ENCODE results near the gene ARHGEF10L.
"Not testable (repeated sequence)": the region's sequence is repeated elsewhere in the genome, so short reads cannot be mapped to it uniquely, and the experiment has no call there.

Gene ARHGEF10L, protein sequence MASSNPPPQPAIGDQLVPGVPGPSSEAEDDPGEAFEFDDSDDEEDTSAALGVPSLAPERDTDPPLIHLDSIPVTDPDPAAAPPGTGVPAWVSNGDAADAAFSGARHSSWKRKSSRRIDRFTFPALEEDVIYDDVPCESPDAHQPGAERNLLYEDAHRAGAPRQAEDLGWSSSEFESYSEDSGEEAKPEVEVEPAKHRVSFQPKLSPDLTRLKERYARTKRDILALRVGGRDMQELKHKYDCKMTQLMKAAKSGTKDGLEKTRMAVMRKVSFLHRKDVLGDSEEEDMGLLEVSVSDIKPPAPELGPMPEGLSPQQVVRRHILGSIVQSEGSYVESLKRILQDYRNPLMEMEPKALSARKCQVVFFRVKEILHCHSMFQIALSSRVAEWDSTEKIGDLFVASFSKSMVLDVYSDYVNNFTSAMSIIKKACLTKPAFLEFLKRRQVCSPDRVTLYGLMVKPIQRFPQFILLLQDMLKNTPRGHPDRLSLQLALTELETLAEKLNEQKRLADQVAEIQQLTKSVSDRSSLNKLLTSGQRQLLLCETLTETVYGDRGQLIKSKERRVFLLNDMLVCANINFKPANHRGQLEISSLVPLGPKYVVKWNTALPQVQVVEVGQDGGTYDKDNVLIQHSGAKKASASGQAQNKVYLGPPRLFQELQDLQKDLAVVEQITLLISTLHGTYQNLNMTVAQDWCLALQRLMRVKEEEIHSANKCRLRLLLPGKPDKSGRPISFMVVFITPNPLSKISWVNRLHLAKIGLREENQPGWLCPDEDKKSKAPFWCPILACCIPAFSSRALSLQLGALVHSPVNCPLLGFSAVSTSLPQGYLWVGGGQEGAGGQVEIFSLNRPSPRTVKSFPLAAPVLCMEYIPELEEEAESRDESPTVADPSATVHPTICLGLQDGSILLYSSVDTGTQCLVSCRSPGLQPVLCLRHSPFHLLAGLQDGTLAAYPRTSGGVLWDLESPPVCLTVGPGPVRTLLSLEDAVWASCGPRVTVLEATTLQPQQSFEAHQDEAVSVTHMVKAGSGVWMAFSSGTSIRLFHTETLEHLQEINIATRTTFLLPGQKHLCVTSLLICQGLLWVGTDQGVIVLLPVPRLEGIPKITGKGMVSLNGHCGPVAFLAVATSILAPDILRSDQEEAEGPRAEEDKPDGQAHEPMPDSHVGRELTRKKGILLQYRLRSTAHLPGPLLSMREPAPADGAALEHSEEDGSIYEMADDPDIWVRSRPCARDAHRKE (N-terminal part only)

DNA sequence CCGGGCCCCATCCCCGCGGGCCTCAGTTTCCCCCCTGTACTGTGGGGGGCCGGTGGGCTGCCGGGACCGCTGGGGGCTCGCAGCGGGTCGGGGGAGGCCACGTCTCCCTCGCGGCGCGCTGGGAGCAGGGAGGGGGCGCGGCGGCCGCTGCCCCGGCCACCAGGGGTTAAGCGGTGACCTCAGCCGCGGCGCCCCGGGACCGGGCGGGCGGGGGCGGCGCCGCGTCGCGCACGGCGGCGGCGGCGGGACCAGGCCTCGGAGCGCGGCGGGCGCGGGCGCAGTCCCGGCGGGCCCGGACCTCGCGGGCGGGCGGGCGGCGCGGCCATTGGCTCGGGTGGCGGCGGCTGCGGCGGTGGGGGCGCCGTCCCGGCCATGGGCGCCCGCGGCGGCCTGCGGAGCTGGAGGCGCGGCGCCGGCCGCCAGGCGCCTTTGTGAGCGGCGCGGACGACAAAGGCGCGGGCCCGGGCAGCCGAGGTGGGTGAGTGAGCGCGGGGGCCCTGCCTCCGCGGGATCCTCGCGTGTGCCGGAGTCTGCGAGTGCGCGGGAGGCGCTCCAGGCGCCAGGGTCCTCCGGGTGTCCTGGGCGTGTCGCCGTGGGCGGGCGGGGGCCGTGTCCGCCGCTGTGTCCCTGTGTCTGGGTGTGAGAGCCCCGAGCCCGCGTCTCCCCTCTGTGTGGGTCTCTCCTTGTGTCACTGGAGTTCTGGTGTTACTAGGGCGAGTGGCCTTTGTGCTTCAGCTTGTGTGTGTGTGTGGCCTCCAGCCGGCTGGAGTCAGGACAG is at the start of gene ARHGEF10L:
ARHGEF10L (plus strand) TSS at position 222 of the 778 bp plus-strand sequence. CDS start 40,898 bp downstream, outside the sequence.
- DNase-seq: peak in 11 of 56 donors; percentile 25 to 57 (median 50)

GRCh38 chr1:17489768-17490417 is 49.6 kb upstream of the ARHGEF10L start:
- not testable (repeated sequence) for DNase-seq

DNA sequence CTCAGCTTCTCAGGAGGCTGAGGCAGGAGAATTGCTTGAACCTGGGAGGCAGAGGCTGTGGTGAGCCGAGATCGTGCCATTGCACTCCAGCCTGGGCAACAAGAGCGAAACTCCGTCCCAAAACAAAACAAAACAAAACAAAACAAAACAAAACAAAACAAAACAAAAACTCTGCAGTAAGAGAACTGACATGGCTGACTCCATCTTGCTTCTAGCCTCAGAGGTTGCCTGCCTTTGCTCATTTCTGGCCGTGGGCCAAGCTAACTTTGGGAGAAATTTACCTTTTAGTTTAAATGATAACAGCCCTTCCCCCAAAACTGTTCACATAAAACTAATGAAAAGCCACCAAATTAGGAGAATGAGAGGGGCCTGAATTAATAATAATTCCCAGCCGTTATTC is 48.8 kb upstream of the ARHGEF10L start:
- not testable (repeated sequence) for DNase-seq

- peak in 42 of 56 donors; percentile 1 to 80 (median 19) for DNase-seq
Measured at GRCh38 chr1:17494114-17494729, 45.3 kb upstream of the ARHGEF10L start.

DNA sequence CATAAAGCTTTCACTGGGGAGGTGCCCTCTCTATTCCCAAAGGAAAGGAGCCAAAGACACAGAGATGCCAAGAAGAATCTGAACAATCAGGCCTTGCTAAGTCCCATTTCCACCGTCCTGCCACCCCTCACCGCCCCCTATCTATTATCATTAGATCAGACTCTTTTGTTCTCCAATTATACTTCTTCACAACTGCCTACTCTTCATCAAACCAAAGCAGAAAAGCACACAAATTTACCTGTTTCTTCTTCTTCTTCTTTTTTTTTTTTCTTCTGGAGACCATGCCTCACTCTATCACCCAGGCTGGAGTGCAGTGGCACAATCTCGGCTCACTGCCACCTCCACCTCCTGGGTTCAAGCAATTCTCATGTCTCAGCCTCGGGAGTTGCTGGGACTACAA is 43.1 kb upstream of the ARHGEF10L start:
- DNase-seq: no peak

DNA sequence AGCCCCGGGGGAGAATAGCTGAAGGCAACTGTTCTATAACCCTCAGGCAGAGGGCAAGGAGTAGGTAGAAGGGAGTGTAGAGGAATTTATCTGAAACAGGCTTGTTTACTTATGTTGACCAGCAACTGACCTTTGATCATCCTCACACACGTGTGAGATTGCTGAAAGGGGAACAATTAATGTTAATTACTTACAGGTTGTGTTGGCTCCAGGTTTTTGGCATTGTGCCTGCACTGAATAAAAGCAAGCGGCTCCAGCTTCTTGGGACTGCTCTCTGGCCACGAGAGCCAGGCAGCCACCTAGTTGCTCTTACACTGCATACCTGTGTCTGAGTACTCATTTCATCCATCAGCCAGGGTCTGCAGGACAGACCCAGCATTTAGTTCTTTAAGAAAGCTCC is 41.3 kb upstream of the ARHGEF10L start:
- no peak for DNase-seq

- peak in 52 of 56 donors; percentile 10 to 90 (median 60) for DNase-seq
Measured at GRCh38 chr1:17502326-17502778, 37.1 kb upstream of the ARHGEF10L start.

DNA sequence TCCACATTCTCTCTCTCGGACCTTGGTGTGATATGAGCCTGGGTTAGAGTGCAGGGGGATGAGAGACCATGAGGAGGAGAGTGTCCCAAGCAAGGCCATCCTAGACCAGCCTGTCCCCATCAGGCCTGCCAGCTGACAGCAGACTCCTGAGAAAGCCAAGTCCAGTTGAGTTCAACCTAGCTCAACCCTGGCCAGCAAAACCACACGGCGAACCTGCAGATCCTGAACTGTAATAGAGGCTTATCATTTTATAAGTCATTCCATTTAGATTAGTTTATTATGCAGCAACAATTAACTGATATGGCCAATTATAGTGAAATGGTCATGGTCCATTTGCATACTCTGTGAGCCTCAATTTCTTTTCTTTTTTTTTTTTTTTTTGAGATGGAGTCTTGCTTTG is 36.4 kb upstream of the ARHGEF10L start:
- DNase-seq: no peak

DNA sequence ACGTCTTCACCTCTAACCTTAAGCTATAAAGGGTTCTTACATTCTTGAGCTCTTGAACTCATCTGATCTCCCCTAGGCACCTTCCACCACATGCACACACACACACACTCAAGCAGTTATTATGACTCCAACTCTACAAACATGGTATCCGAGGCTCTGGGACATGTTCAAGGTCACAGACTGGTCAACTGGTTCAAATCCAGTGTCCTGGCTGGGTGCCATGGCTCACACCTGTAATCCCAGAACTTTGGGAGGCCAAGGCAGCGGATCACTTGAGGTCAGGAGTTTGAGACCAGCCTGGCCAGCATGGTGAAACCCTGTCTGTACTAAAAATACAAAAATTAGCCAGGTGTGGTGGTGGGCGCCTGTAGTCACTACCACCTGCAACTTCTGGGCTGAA is 32.3 kb upstream of the ARHGEF10L start:
- not testable (repeated sequence) for DNase-seq

DNA sequence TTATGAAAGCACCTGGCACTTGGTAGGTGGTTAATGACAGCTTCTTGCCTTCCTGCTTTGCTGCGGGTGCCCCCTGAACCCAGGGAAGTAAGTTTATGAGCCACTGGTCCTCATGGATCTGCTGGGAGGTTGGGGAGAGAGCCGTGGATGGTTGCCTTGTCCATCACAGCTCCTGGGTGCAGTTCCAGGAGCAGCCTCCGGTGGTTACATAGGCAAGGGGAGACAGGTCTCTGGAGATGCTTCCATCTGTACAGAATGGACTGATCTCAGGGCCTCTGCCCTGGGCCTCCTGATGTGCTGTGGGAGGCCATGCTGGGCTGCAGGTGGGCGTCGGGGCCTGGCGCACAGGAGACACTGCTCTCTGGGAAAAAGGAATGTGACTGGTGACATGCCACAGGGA is 31.6 kb upstream of the ARHGEF10L start:
- no peak for DNase-seq

DNA sequence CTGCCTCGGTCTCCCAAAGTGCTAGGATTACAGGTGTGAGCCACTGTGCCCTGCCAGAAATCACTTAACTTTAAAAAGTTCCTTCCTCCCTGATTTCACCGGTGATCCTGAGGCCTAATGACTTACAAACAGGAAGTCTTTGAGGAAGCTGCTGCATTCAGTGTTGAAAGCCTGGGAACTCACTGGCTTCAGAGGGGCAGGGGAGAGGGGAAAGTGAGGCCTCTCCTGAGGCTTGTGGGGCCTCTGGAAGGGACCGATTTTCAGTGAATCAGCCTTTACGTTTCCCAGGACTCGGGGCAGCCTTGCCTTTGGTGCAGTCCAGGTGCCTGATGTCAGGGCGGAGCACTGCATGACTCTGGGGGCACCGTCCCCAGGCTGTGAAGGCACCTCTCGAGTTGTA is 30.1 kb upstream of the ARHGEF10L start:
- DNase-seq: no peak

DNA sequence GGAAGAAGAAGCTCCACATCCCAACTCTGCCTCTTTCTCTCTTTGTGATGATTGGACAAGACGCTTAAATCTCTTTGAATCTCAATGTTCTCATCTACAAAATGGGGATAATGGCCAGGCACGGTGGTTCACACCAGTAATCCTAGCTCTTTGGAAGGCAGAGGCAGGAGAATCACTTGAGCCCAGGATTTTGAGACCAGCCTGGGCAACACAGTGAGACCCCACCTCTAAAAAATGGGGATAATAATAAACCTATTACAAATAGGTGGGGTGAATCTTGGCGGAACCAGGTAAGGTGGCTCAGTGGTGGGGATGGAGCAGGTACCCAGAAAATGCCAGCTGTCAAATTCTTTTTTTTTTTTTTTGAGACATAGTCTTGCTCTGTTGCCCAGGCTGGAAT is 29.4 kb upstream of the ARHGEF10L start:
- no peak for DNase-seq

GRCh38 chr1:17511188-17511587 is 28.3 kb upstream of the ARHGEF10L start:
- DNase-seq: no peak

GRCh38 chr1:17513131-17513530 is 26.4 kb upstream of the ARHGEF10L start:
- DNase-seq: no peak

DNA sequence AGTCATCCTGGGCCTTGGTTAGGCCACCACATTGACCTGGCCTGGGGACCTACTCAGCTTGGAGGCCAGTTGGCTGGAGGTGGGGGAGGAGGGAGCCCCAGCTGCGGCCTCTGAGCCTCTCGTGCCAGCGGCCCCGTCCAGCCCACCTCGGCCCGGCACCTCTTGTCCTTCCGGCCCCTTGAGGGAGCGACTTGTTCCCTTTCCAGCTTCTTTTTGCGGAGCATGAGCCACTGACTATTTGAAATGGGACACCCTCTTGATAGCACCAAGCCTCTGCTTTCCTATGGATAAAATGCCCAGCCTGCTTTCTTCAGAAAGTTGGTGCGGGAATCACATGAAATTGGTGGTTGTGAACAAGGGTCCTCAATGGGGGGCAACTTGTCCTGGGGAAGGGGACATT is 24.7 kb upstream of the ARHGEF10L start:
- no peak for DNase-seq

- no peak for DNase-seq
Measured at GRCh38 chr1:17515902-17516301, 23.6 kb upstream of the ARHGEF10L start.

DNA sequence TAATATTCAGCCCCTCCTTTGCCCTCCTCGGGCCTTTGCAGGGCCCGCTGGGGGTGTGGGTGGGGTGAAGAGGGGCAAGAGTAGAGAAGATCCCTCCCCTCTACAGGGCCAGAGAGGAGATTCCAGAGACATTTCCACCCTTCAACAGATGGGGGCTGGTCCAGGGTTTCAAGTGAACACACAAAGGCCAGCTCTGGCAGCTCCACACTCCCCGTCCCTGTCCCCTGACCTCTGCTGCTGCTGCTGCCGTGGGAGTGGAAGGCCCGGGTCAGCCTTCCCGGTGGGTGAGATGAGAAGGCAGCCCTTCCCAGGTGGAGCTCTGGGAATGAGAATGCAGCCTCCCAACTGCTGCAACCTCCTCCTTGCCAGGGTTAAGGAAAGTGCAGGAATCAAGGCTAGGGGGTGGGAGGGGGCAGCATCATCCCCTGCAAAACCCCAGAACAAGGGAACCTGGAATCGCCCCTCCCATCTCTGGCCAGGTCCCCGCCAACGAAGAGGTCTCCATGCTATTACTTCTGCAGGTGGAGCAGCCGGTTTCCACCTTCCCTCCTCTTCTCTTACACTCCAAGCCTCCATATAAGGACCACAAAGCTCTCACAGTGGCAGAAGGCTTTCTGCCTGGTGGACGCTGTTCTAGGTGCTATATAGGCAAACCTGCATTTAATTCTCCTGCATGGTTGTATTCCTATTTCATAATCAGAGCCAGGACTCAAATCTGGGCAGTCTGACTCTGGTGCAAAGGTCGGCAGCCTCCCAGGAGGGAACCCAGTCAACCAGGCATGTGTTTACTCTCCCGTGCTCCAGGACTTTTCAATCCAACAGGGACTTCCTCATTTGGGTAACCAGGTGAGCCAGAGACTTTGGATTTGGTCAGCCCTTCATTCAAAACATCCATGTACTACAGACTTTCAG is 22.9 kb upstream of the ARHGEF10L start:
- no peak for DNase-seq

- no peak for DNase-seq
Measured at GRCh38 chr1:17520041-17520440, 19.5 kb upstream of the ARHGEF10L start.
